GM20000 (cell line): Measurements from ENCODE around the gene EMILIN2.

ENCODE experiments used
- DNase-seq: peaks from one replicate; pipeline ENCODE4 v3.0.0; 2012; ENCODE audit warnings: low spot score
- TF ChIP-seq, protein P1 (sequence below): IDR thresholded peaks from 2 replicates; pipeline ENCODE4 v1.5.1; 2012; ENCODE audit warnings: mild to moderate bottlenecking, control low read depth; ENCODE audit errors: extremely low read depth, missing control alignments

The EMILIN2 gene

DNA sequence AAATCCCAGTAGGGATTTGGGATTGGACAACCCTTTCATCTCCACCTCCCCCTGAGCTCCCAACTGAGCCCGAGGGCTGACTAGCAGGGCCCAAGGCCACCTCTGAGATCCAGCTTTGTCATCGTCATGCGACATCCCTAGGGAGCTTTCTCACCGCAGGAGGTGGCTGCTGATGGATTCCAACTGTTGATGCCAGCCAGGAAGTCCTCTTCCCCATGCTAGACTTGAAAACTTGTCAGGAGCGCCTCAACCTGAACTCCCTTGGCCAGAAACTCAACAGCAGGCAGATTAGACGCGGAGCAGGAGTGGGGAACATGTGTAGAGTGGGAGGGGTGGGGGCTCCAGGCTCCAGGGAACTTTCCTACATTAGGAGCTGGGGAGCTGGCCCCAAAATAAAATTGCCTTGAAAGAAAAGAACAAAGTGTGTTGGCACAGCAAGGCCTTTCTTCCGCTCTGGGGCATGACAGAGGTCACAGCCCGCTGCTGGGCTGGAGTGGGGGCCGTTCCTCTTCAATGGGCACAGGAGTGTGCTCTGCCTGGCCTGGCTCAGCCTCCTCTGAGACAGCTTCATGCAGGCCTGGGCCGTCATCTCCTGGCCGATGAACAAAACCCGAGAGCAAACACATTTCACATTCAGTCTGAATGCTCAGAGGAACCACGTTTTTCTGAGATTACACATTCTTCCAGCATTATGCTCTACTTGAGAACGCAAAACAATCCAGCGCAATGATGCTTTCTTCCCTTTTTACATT is 34.5 kb downstream of the EMILIN2 start:
- TF ChIP-seq, protein P1, sequence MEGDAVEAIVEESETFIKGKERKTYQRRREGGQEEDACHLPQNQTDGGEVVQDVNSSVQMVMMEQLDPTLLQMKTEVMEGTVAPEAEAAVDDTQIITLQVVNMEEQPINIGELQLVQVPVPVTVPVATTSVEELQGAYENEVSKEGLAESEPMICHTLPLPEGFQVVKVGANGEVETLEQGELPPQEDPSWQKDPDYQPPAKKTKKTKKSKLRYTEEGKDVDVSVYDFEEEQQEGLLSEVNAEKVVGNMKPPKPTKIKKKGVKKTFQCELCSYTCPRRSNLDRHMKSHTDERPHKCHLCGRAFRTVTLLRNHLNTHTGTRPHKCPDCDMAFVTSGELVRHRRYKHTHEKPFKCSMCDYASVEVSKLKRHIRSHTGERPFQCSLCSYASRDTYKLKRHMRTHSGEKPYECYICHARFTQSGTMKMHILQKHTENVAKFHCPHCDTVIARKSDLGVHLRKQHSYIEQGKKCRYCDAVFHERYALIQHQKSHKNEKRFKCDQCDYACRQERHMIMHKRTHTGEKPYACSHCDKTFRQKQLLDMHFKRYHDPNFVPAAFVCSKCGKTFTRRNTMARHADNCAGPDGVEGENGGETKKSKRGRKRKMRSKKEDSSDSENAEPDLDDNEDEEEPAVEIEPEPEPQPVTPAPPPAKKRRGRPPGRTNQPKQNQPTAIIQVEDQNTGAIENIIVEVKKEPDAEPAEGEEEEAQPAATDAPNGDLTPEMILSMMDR = no peak
- no peak for DNase-seq

DNA sequence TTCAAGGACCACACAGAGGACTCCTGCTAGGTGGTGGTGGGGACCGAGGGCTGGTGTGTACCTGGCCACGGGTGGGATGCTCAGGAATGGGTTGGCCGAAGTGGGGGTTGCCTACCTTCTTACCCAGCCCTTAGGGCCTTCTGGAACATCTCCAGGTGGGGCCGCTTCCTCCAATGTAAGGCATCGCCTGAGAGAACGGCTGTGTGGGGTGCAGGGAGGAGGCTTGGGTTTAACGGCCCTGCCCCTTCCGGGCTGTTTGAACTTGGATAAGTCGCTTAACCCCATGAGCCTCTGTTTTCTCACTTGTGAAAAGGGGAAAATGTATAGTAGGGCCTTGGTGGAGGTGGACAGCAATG is 35.0 kb downstream of the EMILIN2 start:
- TF ChIP-seq, protein P1 = no peak
- no peak for DNase-seq

DNA sequence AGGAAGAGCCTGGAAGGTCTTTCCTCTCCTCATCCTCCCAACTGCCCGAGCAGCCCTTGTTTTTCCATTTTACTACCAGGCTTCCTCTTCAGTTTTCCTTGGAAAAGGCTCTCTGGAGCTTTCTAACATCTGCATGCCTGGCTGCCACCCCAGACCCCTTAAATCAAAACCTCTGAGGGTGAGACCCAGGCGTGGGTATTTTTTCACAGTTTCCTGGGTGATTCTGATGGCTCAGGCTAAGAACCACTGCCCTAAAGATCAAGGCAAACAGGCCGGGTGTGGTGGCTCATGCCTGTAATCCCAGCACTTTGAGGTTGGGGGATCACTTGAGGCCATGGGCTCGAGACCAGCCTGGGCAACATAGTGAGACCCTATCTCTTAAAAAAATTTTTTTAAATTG is 35.4 kb downstream of the EMILIN2 start:
- TF ChIP-seq, protein P1 = no peak

DNA sequence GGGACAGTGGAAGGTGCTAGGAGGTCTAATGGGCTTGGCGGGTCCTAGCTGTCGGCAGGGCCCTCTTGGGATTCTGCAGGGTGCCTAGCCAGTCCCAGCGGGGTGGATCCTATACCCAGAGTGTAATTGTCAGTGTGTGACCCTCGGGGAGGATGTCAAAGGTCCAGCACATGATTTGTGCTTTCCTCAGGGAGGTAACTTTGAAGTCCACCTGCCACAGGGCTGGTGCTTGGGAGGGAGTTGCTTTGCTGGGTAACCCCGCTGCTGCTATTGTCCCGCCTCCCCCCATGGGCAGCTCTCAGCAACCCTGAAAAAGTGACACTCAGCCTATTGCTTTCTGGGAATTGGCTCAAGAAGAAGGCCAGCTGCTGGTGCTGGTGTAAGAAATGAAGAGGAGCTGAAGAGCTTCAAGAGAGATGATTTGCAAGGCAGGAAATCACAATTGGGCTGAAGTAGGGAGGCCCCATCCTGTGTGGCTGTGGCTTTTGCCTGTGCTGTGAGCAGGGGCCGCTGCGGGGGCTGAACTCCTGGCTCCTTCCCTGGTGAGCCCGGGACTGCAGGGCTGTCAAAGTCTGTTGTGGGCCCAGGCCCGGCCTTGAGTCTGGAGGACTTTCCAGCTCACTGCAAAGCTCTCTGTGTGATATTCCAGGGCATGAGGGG is 36.4 kb downstream of the EMILIN2 start:
- TF ChIP-seq, protein P1 = no peak
- peak; percentile 63 for DNase-seq

More for the DNA sequence above, 35.4 kb downstream of the EMILIN2 start:
- no peak for DNase-seq

DNA sequence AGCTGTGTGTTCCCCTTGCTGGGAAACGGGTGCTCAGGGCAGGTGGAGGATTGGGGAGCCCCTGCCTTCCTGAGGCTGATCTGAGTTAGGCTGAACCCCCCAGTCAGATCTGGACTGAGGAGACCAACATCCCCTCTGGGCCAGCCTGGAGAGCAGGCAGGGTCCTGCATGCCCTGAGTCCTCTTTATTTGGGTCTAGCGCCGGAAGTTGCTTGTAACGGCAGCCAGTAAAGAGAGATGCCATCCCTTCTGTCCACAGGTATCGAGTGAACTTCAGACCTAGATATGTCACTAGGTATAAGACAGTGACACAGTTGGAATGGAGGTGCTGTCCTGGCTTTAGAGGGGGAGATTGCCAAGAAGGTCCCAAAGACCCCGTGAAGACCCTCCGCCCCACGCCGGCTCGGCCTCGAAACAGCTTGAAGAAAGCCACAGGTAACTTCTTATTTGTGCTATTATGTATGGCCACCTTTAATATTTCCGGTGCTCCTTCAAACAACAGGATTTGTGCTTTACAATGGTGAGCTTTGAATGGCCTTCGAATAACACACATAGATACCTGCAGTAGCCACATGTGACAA is 38.0 kb downstream of the EMILIN2 start:
- TF ChIP-seq, protein P1 = no peak

DNA sequence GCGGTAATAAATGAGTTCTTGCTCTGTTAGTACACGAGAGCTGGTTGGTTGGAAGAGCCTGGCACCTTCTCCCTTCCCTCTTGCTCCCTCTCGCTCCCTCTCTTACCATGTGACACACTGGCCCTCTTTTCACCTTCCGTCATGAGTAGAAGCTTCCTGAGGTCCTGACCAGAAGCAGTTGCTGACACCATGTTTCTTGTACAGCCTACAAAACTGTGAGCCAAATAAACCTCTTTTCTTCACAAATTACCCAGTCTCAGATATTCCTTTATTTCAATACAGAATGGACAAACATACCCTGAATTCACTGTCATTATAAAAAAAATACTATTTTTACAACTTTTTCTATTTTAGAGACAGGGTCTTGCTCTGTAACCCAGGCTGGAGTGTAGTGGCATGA is 40.7 kb downstream of the EMILIN2 start:
- TF ChIP-seq, protein P1 = no peak
- no peak for DNase-seq

More for the DNA sequence above, 38.0 kb downstream of the EMILIN2 start:
- no peak for DNase-seq

DNA sequence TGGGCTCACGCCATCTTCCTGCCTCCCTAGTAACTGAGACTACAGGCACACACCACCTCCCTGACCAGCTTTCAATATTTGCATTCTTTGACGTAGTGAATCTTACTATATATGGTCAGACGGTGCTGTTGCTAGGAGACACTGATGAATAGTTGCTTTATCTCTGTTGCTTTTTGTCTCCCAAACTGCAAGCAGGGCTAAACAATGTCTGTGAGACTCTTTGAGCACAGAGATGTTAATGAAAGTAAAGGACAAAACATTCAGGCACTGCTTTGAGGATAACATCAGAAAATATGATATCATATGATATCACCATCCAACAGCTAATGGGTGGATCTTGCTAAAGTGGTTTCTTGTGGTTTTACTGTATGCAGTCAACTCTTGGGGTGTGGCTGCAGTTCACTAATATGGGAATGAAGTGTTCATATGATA is 43.0 kb downstream of the EMILIN2 start:
- DNase-seq = no peak
- TF ChIP-seq, protein P1 = no peak
